GM19397 (cell line): Measurements from ENCODE around the gene OTC.

ENCODE experiments used
- ATAC-seq: cut with Tn5 transposase; IDR thresholded peaks from one replicate; pipeline ENCODE4 v1.9.1; 2021; ENCODE audit warnings: mild to moderate bottlenecking, moderate library complexity; ENCODE audit not compliant: unreplicated experiment

OTC gene

DNA sequence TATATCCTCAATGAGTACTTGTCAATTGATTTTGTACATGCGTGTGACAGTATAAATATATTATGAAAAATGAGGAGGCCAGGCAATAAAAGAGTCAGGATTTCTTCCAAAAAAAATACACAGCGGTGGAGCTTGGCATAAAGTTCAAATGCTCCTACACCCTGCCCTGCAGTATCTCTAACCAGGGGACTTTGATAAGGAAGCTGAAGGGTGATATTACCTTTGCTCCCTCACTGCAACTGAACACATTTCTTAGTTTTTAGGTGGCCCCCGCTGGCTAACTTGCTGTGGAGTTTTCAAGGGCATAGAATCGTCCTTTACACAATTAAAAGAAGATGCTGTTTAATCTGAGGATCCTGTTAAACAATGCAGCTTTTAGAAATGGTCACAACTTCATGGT is at the start of gene OTC:
Gene OTC, plus strand, starts transcription at position 243 of the 400 bp plus-strand sequence. Its CDS starts 93 bp downstream, at position 336.
- ATAC-seq: no peak

DNA sequence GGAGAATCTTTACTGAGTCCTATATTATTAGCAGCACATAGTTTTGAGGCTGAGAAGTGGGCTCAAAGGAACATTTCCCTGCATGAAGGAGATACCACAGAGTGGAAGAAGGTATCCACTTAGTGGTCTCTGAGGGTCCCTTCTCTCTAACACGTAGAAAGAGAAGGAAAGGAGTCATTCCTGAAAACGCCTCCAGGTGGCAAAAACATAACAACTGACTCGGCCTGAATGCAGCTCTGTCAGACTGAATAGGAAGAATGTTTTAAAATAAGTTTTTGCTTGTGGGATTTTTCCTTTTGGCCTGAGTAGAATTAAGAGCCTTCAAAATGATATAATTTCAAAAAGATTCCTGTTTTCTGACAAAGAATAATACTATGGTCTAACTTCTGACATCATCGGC is 48.4 kb upstream of the OTC start:
- no peak for ATAC-seq

DNA sequence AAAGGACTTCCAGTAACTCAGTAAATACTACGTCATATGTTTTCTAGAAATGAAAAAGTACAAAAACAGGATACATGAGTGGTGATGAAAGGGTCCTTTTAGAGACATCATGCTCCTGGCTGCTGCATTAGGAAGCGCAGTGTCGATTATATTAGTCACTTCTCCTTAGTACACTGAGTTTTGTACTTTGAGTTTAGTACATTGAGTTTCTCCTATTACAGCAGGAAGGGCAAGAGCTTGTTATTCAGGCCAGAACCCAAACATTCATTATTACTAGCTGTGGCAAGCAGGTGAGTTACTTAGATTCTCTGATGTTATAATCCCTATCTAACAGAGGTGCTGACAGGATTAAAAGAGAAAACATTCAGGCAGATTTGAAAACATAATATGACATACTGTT is 46.4 kb upstream of the OTC start:
- no peak for ATAC-seq

DNA sequence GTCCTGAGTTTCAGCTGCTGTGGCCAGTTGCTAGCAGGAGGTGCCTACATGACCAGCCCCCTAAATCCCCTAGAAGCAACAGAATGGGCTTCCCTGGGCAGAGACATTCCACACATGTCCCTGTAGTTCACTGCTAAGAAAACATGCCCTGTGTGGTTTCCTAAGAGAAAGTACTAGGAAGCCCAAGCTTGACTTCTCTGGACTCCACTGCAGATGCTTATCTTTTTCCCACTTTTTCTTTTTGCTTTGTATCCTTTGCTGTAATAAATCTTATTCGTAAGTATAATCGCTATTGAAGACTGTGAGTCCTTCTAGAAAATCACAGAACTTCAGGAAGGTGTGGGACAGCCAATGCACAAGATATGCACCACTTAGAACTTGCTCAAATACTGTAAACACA is 40.7 kb upstream of the OTC start:
- no peak for ATAC-seq

DNA sequence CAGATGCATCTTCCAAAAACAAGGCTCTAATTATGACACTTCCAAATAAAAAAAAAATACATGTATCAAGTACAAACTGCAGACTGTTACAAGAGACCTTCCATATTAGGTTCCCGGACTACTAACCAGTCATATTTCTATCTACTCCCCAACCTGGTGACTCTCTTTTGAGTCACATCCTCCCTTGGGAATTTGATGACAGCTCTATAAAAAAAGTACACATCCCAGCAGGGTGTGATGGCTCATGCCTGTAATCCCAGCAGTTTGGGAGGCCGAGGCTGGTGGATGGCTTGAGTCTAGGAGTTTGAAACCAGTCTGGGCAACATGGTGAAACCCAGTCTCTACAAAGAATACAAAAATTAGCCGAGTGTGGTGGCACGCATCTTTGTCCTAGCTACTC is 40.0 kb upstream of the OTC start:
- ATAC-seq: no peak

DNA sequence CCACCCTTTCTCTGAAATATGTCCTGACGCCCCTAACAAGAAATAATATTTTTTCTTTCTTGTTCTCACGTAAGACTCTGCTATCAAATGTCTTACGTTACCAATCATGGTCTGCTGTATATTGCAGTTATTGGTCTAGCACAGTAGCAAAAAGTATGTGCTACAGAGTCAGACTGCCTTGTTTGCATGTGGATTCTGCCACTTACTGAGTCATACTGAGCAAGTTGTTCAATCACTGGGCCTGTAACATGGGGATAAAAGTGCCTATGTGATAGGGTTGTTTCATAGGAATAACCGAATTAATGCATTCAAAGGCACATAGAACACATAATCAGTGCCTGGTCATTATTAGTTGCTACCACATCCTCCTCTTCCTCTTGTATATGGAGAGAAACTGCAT is 39.2 kb upstream of the OTC start:
- ATAC-seq: no peak

DNA sequence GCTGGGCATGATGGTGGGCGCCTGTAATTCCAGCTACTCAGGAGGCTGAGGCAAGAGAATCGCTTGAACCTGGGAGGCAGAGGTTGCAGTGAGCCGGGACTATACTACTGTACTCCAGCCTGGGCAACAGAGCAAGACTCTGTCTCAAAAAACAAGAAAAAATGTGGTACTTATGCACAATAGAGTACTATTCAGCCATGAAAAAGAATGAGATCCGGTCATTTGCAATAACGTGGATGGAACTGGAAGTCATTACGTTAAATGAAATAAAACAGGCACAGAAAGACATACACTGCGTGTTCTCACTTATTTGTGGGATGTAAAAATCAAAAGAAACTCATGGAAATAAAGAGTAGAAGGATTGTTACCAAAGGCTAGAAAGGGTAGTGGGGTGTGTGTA is 37.2 kb upstream of the OTC start:
- ATAC-seq: no peak

DNA sequence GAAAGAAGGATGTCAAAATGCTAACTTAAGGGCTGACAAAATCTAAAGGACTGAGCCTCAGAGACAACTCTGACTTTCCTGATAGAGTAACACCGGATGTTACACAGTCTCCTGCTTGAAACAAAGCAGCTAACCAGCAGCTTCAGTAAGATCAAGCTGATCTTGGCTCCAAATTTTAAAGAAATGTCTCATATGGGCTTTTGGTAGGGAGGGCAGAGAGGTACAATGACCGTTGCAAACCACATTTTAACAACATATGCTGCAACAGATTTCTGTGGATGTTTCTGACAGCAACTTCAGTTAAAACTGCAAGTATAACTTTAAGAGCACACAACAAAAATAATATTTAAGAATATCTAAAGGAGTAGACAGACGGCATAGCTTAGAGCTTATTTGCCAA is 34.2 kb upstream of the OTC start:
- ATAC-seq: no peak

DNA sequence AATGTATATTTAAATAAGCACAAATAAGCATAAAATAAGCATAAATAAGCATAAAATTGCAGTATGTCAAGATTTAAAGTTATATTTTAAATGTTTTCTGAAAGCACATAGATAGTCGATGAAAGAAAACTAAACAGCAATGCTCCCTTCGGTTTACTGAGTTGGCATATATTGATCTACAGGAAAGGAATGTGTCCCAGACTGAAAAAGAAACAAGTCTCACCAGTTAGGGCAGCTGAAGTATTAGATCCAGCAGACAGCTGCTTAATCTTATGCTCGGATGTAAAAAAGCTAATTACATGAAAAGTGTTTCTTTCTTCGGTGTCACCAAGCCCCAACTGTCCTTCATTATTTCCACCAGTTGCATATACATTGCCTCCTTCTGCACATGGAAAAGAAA is 33.8 kb upstream of the OTC start:
- ATAC-seq: no peak

DNA sequence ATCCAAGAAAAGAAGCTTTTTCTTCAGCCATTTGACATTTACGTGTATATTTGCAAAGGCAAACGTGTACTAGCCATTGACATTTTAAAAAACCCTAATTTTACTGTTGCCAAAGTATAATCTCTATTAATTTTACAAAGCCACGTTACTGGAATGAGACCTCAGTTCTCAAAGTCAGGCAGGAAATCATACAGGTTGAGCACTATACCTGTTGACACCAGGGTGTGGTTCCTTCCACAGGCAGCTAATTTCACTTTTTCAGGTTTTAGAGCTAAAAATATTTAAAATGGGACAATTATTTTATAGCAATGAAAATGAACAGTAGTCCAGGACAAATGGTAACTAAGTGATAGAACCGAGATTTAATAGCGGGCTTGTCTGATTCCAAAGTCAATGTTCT is 31.6 kb upstream of the OTC start:
- ATAC-seq: no peak

DNA sequence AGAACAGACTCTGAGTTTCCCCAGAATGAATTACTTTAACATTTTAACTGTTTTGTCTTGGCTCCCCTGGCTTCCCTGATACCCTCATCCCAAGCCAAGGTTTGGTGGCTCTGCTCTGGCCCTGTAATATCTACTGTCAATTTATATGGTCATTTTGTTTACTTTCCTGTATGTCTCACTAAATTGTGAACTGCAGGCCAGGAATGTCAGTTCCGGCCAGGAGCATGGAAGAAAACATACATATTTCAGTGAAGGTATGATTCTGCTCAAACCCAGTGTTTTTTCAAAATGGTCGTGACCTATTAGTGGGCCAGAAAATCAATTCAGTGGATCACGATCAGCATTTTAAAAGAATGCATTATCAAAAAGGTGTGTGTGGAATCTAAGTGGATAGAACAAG is 26.3 kb upstream of the OTC start:
- no peak for ATAC-seq

DNA sequence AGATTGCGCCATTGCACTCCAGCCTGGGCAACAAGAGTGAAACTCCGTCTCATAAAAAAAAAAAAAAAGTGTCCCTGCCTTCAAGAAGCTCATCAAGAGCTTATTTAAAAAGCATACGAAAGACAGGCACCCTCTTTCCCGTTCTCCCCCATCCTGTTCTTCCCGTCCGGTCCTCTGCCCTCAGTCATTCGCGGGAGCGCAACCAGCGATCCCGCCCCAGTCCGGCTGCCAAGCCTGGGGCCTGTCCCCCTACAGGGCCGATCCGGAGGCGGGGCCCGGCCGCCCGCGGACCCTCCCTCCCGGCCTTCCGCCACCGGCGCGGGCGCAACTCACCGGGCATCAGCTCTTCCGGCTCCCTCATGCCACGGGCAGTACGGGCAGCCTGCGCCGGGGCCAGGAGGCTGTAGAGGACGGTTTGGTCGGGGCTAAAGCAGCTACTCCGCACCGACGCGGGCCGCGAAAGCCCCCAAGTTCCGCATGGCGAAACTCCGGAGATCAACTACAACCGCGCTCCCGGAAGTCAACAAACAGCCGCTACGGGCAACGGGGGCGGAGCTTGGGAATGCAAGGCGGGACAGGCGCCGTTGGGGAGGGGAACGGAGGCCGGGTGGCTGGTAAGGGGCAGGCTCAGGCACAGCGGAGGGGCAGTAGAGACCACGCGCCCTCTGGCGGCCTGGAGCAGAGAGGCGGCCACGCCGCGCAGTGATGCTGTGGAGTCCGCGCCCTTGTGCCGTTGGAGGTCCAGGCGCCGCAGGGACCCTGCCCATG is 25.2 kb upstream of the OTC start, which contains the start of gene RPGR:
Gene RPGR, minus strand, starts transcription at position 503 of the 768 bp plus-strand sequence. Its CDS starts 142 bp downstream, at position 361.
- peak; percentile 98 for ATAC-seq

DNA sequence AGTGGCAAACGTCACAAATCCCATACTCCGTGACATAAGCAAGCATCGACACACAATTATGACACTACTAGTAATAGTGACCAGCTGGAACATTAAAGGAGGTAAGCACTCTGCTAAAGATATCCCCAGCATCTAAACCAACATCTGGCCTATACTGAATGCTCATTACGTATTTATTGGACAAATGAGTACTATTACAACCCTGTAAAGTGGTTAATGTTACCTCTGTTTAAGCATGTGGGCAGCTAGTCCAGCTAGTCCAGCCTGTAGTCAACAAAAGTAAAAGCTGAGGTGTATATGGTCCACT is 24.7 kb upstream of the OTC start:
- no peak for ATAC-seq

DNA sequence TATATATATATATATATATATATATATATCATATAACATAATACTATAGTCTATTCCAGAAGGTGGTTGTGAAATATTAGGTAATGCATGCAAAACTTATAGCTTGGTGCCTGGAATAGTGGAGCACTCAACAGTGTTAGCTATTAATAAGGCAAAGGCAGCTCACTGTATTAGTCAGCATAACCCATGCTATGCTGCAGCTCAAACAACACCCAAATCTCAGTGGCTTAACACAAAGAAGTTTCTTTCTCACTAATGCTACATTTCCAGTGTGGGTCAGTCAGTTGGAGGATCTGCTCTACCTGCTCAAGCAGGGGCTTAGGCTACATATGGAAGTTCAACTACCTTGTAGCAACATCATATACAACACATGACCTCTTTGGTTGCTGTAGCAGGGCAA is 19.9 kb upstream of the OTC start:
- ATAC-seq: no peak

DNA sequence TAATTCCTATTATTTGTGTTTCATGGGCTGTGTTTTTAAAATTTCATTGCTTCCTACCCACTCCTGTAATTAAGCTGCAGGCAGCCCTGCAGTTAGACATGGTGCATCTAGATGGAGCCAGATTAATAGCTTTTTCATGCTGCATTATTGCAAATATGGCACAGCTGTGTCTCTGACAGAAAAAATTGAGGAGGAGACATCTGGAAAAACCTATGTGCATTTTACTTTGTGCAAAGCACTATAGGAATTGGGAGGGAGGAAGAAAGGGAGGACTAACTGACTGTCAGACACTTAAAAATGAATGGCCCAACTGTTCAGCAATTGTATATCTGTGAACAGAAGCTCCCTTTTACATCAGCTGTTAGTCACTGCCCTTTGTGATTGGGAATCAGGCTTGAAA is 17.0 kb upstream of the OTC start:
- ATAC-seq: no peak

DNA sequence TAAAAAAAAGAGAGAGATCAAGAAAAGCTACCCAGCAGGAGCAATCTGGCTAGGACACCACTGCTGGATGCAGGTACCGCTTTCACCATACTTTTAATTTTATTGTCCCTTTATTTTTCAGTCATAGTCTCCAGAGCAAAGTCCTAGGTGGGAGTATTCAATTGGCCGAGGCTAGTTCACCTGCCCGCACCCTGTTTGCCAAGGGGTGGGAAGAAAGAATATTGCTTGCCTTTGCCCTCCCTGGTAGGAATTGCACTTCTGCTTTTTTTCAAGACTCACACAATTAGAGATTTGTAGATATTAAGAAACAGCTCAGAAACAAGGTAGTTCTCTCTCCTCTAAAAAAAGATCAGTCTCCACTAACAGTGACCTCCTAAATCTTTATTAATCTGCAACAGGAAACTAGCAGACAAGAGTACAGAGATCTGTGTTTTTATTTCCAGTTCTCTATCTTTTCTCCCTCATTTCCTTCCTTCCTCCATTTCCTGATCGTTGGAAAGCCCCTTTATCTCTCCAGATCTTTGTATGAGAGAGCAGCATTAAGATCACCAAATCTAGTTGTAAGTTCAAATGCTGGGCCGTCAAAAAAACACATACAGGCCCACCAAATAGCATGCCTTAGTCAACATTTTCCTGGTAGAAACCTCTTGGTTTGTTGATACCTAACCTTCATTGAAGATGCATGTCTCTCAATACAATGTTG is 15.7 kb upstream of the OTC start:
- ATAC-seq: no peak

DNA sequence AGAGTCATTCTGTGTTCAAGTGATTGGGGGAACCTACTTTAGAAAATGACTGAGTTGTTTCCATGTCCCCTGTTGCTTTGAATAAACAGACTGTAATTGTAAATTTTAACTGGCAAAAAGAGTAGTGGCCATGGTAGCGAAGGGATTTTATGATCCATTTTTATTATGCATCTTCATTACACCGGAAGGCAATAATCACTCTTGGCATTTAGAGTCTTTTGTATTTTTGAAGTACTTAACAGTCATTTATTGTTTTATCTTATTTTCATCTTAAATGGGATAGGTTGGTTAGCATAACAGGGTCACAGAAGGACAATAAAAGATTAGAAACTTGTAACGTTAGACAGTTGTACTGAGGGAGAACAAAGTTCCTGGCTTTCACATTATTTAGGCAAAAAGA is 11.0 kb upstream of the OTC start:
- ATAC-seq: no peak

DNA sequence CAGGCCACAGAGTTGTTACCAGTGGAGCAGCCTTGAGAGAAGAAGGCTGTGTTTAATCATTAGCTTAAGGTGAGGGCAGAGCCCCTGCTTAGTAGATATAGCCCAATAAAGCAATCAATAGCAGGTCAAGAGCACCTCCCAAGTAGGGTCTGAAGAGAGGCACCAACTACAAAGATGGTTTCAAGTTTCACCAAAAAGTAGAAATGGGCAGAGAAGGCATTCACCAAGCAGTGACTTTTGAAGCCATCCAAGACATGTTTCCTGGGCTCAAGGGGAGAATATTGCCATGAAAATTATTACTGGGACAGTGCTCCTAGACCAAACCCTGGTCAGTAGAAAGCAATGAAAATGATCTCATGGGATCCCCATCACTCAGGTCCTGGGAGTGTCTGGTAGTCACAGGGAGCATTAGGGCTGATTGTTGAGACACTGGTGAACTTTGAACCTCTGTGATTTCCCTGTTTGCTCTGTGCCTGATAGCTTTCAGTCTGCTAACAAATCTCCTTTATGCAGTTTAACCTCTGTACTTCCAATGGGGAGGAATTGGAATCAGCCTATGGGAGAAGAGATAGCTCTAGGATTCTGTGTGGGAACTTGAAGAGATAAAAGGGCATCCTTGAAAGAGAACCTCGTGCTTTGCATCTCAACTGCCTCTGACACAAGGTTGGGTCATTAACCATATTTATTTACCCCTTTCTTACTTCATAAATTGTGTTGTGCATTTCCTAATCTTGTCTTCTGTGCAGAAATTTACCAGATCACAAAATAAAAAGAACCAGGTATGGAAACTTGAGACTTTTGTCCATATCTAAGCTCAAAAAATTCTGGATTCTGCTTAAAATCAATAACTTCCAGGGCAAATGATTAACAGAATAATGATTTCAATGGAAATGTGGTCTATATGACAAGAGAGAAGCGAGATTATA is 9.3 kb upstream of the OTC start:
- ATAC-seq: no peak

DNA sequence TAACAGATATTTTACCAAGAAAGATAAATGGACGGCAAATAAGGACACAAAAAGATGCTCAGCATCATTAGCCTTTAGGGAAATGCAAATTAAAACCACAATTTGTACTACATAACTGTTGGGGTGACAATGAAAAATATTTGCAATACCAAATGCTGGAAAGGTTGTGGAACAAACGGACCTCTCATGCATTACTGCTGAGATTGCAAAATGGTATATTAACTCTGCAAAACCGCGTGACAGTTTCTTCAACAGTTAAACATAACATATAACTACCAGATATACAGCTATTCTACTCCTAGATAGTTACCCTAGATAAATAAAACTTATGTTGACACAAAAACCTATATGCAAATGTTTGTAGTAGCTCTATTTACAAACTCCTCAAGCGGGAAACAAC is 6.3 kb upstream of the OTC start:
- ATAC-seq: no peak

DNA sequence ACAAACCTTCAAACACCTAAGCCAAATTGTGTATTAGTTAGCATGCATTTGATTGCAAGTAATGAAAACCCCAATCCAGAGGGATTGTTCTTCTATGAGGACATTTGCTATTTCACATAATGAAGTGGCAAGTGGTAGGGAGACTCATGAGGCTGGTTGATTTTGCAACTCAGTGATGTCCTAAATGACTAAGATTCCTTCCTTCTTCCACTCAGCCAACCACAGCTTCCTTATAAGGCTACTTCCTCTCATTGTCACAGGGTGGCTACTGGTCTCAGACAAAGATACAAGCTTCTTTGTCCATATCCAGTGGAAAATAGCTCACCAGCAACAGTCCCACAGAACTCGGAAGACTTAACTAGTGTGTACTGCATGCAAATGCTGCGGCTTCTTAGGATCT is 5.3 kb upstream of the OTC start:
- ATAC-seq: no peak

DNA sequence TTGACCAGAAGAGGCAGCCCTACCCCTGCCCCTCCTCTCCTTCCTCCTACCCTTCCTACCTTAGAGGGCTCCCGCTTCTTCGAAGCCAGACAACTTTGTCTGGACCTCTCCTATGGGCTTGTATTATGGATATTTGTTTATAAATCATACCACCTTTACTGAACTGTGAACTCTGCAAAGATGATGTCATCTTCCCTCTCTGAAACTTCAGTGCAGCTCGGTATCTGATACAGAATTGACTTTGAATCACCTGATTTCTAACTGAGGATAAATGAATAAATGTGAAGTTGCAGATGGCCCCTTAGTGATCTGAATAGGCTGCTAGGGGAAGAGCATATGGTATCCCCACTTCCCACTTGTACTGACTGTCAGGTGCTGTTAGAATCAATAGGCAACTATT is 1.1 kb upstream of the OTC start:
- no peak for ATAC-seq

DNA sequence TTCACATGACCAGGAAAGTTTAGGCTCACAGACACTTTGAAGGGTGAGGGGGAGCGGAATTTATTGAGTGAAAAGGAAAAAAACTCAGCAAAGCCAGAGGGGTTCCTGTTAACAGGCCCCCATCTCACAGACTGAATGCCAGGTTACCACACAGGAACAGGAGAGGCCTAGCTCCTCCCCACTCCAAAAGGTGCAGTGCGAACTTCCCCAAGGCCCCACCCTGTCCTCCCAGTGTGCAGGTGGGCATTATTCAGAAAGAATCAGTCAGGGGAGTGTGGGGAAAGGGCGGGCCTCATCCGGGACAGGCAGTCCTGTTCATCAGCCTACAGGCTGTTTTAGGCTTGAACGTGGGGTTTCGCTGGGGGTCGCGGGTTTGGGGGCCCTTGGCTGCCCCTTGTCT is 4.0 kb downstream of the OTC start:
- ATAC-seq: no peak
